Kidney (tissue), 14 donors: ENCODE data around the gene HSP90AB1. TPM values are rescaled to one million over a fixed set of nuclear protein-coding genes. Genes with fewer than 3 reads are reported as not detected.

Experiments used
- DNase-seq, 5 donors: peaks; one replicate each; pipeline ENCODE4 v3.0.0-alpha.2; 2013 to 2020
- FAIRE-seq: peaks from 2 replicates; lab custom pipeline; 2012; peaks lifted over from hg19 to GRCh38; lab: Jason Lieb, UNC
- H3K27ac ChIP-seq, 2 donors: one replicate each; pipeline ENCODE4 v1.7.0; 2013; ENCODE audit warnings: low read depth in 2 of 2, low read length in 2 of 2, inconsistent platforms in 1 of 2
- H3K27me3 ChIP-seq: one replicate; pipeline ENCODE4 v1.7.1; 2013; ENCODE audit warnings: low read length, inconsistent platforms; ENCODE audit not compliant: control insufficient read depth, insufficient read depth
- H3K36me3 ChIP-seq, 3 donors: one replicate each; pipeline versions ENCODE4 v1.7.0 to v1.7.1; 2013; ENCODE audit warnings: low read length in 3 of 3, control low read depth in 1 of 3, inconsistent platforms in 1 of 3; ENCODE audit not compliant: insufficient read depth in 3 of 3, control insufficient read depth in 2 of 3
- H3K4me1 ChIP-seq, 3 donors: one replicate each; pipeline versions ENCODE4 v1.7.0 to v1.7.1; 2013; ENCODE audit warnings: low read length in 3 of 3, inconsistent platforms in 1 of 3, low read depth in 1 of 3; ENCODE audit not compliant: control insufficient read depth in 2 of 3, insufficient read depth in 2 of 3
- H3K4me3 ChIP-seq, 3 donors: one replicate each; pipeline versions ENCODE4 v1.7.0 to v1.8.1; 2013; ENCODE audit warnings: low read length in 3 of 3, control low read depth in 1 of 3, inconsistent platforms in 1 of 3
- H3K9ac ChIP-seq, 3 donors: one replicate each; pipeline versions ENCODE4 v1.7.0 to v1.7.1; 2013; ENCODE audit warnings: low read length in 3 of 3, control low read depth in 1 of 3, inconsistent platforms in 1 of 3
- H3K9me3 ChIP-seq, 3 donors: one replicate each; pipeline versions ENCODE4 v1.7.0 to v1.7.1; 2013; ENCODE audit warnings: low read length in 3 of 3, control low read depth in 1 of 3, inconsistent platforms in 1 of 3; ENCODE audit not compliant: control insufficient read depth in 2 of 3, insufficient read depth in 1 of 3
- intact Hi-C: fragments of 100-400 bp; cut with DNase I; formaldehyde crosslinking; loops from one replicate; pipeline ENCODE4 v1.11.1; 2022
- polyA plus RNA-seq: library from polyadenylated mRNA; stranded (reverse); fragments of 350-450 nt; fragmentation: Illumina TruSeq; extraction: RNeasy Lipid Tissue Mini Kit (QIAGEN cat#74804); gene quantifications from one replicate; pipeline ENCODE4 v1.2.3, GENCODE V29; 2014; ENCODE audit warnings: low read depth, low replicate concordance; ENCODE audit not compliant: insufficient read depth
- total RNA-seq: library from RNA; stranded (reverse); fragmentation: NEBNext Ultra II Directional; extraction: Animal tissue kit (Norgen Biotek cat#: 25700); gene quantifications from one replicate; pipeline ENCODE4 v1.2.1, GENCODE V29; 2021
- TF ChIP-seq, protein P1 (sequence below): IDR thresholded peaks from 3 replicates; pipeline ENCODE4 v1.5.1; 2012; ENCODE audit warnings: mild to moderate bottlenecking, moderate library complexity, borderline replicate concordance; ENCODE audit not compliant: insufficient read depth; ENCODE audit errors: extremely low read depth
- donor health status: control.
- donor health status: control.
- donor health status: control.
- donor health status: control.
- donor health status: control.
- donor health status: DM: yes; HTN: yes; CAD: no.
- donor health status: Normal renal cell carcinoma (clear cell type).

The HSP90AB1 gene
- total and polyA plus RNA-seq, 2 donors from 2014 or later: 499 to 551 TPM

DNA sequence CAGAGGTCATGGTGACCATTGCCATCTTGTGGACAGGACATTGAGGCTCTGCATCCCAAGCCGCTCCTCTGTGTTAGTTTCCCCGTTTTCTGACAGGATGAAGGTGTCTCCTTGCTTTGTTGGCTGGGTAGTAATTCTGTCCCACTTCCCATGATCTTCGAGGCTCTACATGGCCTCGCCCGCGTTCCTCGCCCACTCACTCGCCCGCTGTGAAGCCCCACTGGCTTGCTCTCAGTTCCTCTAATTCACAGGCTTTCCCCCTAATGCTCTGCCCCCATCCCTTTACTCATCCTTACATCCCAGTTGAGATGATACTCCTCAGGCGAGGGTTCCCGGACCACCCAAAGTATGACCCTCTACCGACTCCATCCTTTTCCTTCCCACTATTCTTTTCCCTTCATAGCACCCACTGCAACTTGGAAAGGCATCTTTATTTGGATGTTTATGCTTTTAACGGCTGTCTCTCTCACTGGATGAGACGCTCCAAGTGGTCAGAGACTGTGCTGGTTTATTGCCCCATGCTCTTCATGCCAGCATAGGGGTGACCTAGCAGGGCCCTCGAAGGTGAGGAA is 10.9 kb downstream of the HSP90AB1 start:
- peaks cover 0 to 19% (median 3%) of the 10 kb centered on the region in 3 donors for H3K4me1 ChIP-seq
- no peak for FAIRE-seq

DNA sequence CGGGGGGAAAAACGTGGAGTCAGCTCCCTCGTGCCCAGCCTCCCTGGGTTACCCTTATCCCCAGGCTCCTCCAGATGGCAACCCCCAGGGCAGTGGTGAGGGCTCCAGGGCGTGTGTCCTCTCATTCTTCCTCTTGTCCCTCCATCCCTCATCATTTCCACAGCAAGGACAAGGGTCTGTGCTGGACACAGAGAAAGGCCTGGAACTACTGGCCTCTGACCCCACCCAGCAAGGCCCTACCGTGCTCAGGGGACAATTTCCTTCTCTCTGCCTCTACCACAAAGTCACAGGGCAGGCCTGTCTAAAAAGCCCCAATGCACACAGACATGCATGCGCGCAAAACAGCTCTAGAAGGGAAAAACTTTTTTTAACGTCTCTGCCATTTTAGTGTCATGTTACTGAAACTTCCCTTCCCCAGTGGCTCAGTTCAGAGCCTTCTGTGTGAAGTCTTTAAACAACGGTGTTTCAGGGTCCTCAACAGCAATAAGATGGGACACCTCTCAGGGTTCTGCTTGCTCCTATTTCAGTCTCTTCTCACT is 11.5 kb downstream of the HSP90AB1 start:
- TF ChIP-seq, protein P1, sequence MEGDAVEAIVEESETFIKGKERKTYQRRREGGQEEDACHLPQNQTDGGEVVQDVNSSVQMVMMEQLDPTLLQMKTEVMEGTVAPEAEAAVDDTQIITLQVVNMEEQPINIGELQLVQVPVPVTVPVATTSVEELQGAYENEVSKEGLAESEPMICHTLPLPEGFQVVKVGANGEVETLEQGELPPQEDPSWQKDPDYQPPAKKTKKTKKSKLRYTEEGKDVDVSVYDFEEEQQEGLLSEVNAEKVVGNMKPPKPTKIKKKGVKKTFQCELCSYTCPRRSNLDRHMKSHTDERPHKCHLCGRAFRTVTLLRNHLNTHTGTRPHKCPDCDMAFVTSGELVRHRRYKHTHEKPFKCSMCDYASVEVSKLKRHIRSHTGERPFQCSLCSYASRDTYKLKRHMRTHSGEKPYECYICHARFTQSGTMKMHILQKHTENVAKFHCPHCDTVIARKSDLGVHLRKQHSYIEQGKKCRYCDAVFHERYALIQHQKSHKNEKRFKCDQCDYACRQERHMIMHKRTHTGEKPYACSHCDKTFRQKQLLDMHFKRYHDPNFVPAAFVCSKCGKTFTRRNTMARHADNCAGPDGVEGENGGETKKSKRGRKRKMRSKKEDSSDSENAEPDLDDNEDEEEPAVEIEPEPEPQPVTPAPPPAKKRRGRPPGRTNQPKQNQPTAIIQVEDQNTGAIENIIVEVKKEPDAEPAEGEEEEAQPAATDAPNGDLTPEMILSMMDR: no peak
- H3K27me3 ChIP-seq: no peaks in the 10 kb centered on the region
- no peaks in the 10 kb centered on the region for H3K9me3 ChIP-seq
- DNase-seq: no peak
- H3K9ac ChIP-seq: no peak overlapping the region
- no peak overlapping the region for H3K4me3 ChIP-seq
- no peak overlapping the region for H3K27ac ChIP-seq
- intact Hi-C loops: no loop called here
- FAIRE-seq: no peak
- peaks cover 0 to 24% (median 8%) of the 10 kb centered on the region in 3 donors for H3K4me1 ChIP-seq
- peaks cover 0 to 17% (median 10%) of the 10 kb centered on the region in 3 donors for H3K36me3 ChIP-seq

More for the DNA sequence above, 10.9 kb downstream of the HSP90AB1 start:
- H3K36me3 ChIP-seq: peaks cover 0 to 22% (median 16%) of the 10 kb centered on the region in 3 donors
- peak overlapping the region; percentile 25 to 79 for H3K27ac ChIP-seq
- no peaks in the 10 kb centered on the region for H3K27me3 ChIP-seq
- intact Hi-C loops: no loop called here
- peak overlapping the region in 2 of 3 donors; percentile 69 to 83 for H3K9ac ChIP-seq
- DNase-seq: no peak
- TF ChIP-seq, protein P1: no peak
- peak overlapping the region; percentile 25 to 71 (median 65) for H3K4me3 ChIP-seq
- H3K9me3 ChIP-seq: no peaks in the 10 kb centered on the region

DNA sequence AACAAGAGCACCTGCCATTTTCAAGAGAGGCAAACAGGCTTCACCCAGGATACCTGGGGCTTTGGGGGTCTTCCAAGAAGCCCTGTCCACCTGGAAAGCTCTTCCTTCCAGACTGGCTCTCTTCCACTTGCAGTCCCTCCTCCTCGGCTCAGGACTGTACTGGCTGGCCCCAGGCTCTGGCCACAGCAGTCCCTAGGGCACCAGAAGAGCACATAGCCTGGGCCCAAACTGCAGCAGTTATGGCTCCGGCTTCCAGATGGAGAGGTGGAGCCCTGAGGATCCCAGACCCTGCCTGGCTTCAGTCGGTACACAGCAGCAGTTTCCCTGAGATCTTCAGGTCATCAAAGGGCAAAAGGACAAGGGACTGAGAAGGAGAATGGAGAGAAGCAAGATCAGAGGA is 12.0 kb downstream of the HSP90AB1 start:
- Histone ChIP-seq H3K4me3 (no peak overlapping the region), H3K36me3 (peaks cover 0 to 13% (median 10%) of the 10 kb centered on the region in 3 donors), H3K27me3 (no peaks in the 10 kb centered on the region), H3K4me1 (peaks cover 0 to 29% (median 13%) of the 10 kb centered on the region in 3 donors), H3K27ac (no peak overlapping the region), H3K9ac (no peak overlapping the region), H3K9me3 (no peaks in the 10 kb centered on the region)
- intact Hi-C loops: no loop called here
- FAIRE-seq (no peak), DNase-seq (no peak)
- TF ChIP-seq, protein P1: no peak
